ENCODE measurements around the gene TBR1. TPM values are rescaled to one million over a fixed set of nuclear protein-coding genes. Genes with fewer than 3 reads are reported as not detected.

TBR1 gene
- total RNA-seq: under 0.01 and 0.11 TPM in 2 replicates

DNA sequence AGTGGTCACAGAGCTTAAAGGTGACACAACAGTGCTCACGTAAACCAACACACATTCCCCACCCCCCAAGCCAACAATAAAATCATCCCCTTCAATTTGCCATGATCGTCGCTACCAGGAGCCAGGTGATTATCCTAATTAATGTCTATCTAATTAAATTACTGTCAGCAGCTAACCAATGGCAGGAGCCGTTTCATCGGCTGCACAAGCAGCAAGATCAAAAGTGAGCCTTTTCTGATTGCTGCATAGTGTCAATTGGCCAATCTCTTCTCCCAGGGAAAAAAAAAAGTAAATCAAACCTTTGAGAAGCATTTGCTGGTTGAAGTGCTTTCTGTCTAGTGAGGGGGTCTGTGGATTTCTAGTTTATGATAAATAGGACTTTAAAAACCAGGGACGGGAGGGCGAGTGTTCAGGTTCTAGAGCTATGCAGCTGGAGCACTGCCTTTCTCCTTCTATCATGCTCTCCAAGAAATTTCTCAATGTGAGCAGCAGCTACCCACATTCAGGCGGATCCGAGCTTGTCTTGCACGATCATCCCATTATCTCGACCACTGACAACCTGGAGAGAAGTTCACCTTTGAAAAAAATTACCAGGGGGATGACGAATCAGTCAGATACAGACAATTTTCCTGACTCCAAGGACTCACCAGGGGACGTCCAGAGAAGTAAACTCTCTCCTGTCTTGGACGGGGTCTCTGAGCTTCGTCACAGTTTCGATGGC is at the start of gene TBR1:
TSS of gene TBR1 (plus strand) at position 311 of the 721 bp plus-strand sequence. CDS start at position 425, 114 bp downstream.

Small RNA genes lying within 50 kb of the gene (small RNA-seq; reads per million reads assigned to genes)
- gene RNA5SP108: not detected

Other genes with a start within 250 kb of the TBR1 start
- 72.3 and 73.2 TPM in 2 replicates for gene PSMD14, start 107.9 kb upstream of the TBR1 start, total RNA-seq
- not detected in 2 replicates for gene SLC4A10, start 208.1 kb downstream of the TBR1 start, total RNA-seq